GM12878 (cell line): ENCODE data around the gene NFIX. TPM values are rescaled to one million over a fixed set of nuclear protein-coding genes. Genes with fewer than 3 reads are reported as not detected.

ENCODE experiments used
- ATAC-seq: fragments of 200-7000 bp; cut with Tn5 transposase; 3 replicates; pipeline ENCODE4 v1.9.1; 2020; ENCODE audit warnings: mild to moderate bottlenecking, moderate library complexity
- BruUV-seq: library from RNA; stranded (reverse); fragments of 400-500 nt; replicated peaks from 2 replicates; lab custom pipeline; 2021; lab: Mats Ljungman, UMichigan
- CTCF ChIA-PET: fragments of 300-600 bp; sonication (Branson Sonifier 250); formaldehyde crosslinking; extraction: SDS; loops from one replicate; lab custom pipeline; 2021; ENCODE audit warnings: inconsistent platforms; lab: Yijun Ruan, JAX
- POLR2A ChIA-PET: fragments of 350-600 bp; formaldehyde crosslinking; extraction: SDS; loops from one replicate; lab custom pipeline; 2021; ENCODE audit warnings: inconsistent platforms; lab: Charles Lee
- RAD21 ChIA-PET: fragments of 300-600 bp; sonication (Branson Sonifier 250); formaldehyde crosslinking; loops from one replicate; lab custom pipeline; 2023; ENCODE audit warnings: antibody characterized with exemption; ENCODE audit not compliant: unreplicated experiment; lab: Charles Lee
- SMC1A ChIA-PET: fragments of 300-600 bp; sonication (Branson Sonifier 250); formaldehyde crosslinking; loops from one replicate; lab custom pipeline; 2023; ENCODE audit not compliant: unreplicated experiment, uncharacterized antibody; lab: Charles Lee
- DNase-seq: peaks from one replicate; pipeline ENCODE4 v3.0.0-alpha.2; 2011; ENCODE audit warnings: low read depth, low spot score
- FAIRE-seq: peaks from 3 replicates; lab custom pipeline; 2011; peaks lifted over from hg19 to GRCh38; lab: Jason Lieb, UNC
- H2AFZ ChIP-seq: 2 replicates; pipeline ENCODE4 v1.6.0; 2011; ENCODE audit warnings: low read depth, low read length, control low read depth; ENCODE audit not compliant: control insufficient read depth
- H3K27ac ChIP-seq: 2 replicates; pipeline ENCODE4 v1.5.1; 2011; ENCODE audit warnings: control low read depth; ENCODE audit not compliant: control insufficient read depth, insufficient read depth
- H3K27me3 ChIP-seq, 2 experiments: replicated peaks in 1 of 2; 2 replicates each; pipeline versions ENCODE4 v1.6.0 to v1.6.1; 2011; ENCODE audit warnings: low read length in 1 of 2; ENCODE audit not compliant: control insufficient read depth in 2 of 2, insufficient read depth in 2 of 2
- H3K36me3 ChIP-seq, 2 experiments: 2 replicates each; pipeline ENCODE4 v1.5.1; 2011; ENCODE audit warnings: low read length in 1 of 2; ENCODE audit not compliant: control insufficient read depth in 2 of 2, insufficient read depth in 2 of 2
- H3K4me1 ChIP-seq: 2 replicates; pipeline ENCODE4 v1.6.1; 2011; ENCODE audit warnings: mild to moderate bottlenecking, low read length, moderate library complexity, mixed read lengths; ENCODE audit not compliant: control insufficient read depth, insufficient read depth
- H3K4me2 ChIP-seq: 2 replicates; pipeline ENCODE4 v1.6.0; 2011; ENCODE audit warnings: control low read depth; ENCODE audit not compliant: control insufficient read depth, insufficient read depth
- H3K4me3 ChIP-seq: fragments of 200-600 bp; sonication (generic); 2 replicates; pipeline ENCODE4 v1.5.1; 2016
- H3K79me2 ChIP-seq: 2 replicates; pipeline ENCODE4 v1.6.0; 2011; ENCODE audit warnings: low read length; ENCODE audit not compliant: control insufficient read depth, insufficient read depth
- H3K9ac ChIP-seq: 2 replicates; pipeline ENCODE4 v1.8.0; 2011; ENCODE audit warnings: low read length, control low read depth, mixed read lengths; ENCODE audit not compliant: control insufficient read depth, insufficient read depth
- H3K9me3 ChIP-seq: replicated peaks from 3 replicates; pipeline ENCODE4 v1.5.1; 2011; ENCODE audit warnings: mild to moderate bottlenecking, low read length; ENCODE audit not compliant: control insufficient read depth, insufficient read depth
- H4K20me1 ChIP-seq: 2 replicates; pipeline ENCODE4 v1.6.0; 2011; ENCODE audit not compliant: control insufficient read depth, insufficient read depth
- BHLHE40 ChIP-seq, 2 experiments: fragments of 450-650 bp in 1 of 2; IDR thresholded peaks; 2 replicates each; pipeline ENCODE4 v1.6.1; 2011 to 2017; ENCODE audit warnings: low read depth in 2 of 2, borderline replicate concordance in 1 of 2, improper control_type of control experiment in 1 of 2, low read length in 1 of 2, mild to moderate bottlenecking in 1 of 2
- CEBPB ChIP-seq, 2 experiments: fragments of 150-350 bp in 1 of 2; IDR thresholded peaks; 2 replicates each; pipeline ENCODE4 v1.6.1; 2012 to 2014; ENCODE audit warnings: low read depth in 2 of 2, low read length in 2 of 2, borderline replicate concordance in 1 of 2, inconsistent platforms in 1 of 2
- CHD4 ChIP-seq: fragments of 200-600 bp; sonication (generic); IDR thresholded peaks from 2 replicates; pipeline ENCODE4 v1.6.1; 2016; ENCODE audit warnings: mild to moderate bottlenecking
- E2F8 ChIP-seq: fragments of 450-650 bp; IDR thresholded peaks from 2 replicates; pipeline ENCODE4 v1.6.1; 2018; ENCODE audit warnings: mild to moderate bottlenecking, low read depth, moderate library complexity; ENCODE audit not compliant: partially characterized antibody
- ELK1 ChIP-seq: IDR thresholded peaks from 2 replicates; pipeline ENCODE4 v1.6.1; 2012; ENCODE audit warnings: low read depth, low read length, improper control_type of control experiment
- EP300 ChIP-seq, 2 experiments: fragments of 150-350 bp in 1 of 2; IDR thresholded peaks; 2 replicates each; pipeline ENCODE4 v1.6.1; 2011 to 2012; ENCODE audit warnings: low read depth in 2 of 2, low read length in 2 of 2, borderline replicate concordance in 1 of 2, improper control_type of control experiment in 1 of 2, inconsistent platforms in 1 of 2; ENCODE audit not compliant: control insufficient read depth in 1 of 2
- MEF2B ChIP-seq: fragments of 450-650 bp; IDR thresholded peaks from 2 replicates; pipeline ENCODE4 v1.6.1; 2018; ENCODE audit warnings: mild to moderate bottlenecking, moderate library complexity; ENCODE audit not compliant: partially characterized antibody, poor library complexity, severe bottlenecking
- MTA2 ChIP-seq: fragments of 450-650 bp; IDR thresholded peaks from 2 replicates; pipeline ENCODE4 v1.6.1; 2016; ENCODE audit warnings: low read depth, mild to moderate bottlenecking, moderate library complexity
- STAT3 ChIP-seq: IDR thresholded peaks from 2 replicates; pipeline ENCODE4 v1.6.1; 2011; ENCODE audit warnings: low read depth, low read length, improper control_type of control experiment
- USF2 ChIP-seq: IDR thresholded peaks from 2 replicates; pipeline ENCODE4 v1.6.1; 2011; ENCODE audit warnings: low read depth, low read length, improper control_type of control experiment, borderline replicate concordance
- WGBS: methylation state at CpG from one replicate; pipeline ENCODE4 v1.1.6; 2016; ENCODE audit warnings: low lambda C conversion rate; ENCODE audit not compliant: insufficient replicate concordance, insufficient coverage; ENCODE audit errors: missing lambda C conversion rate; 5-methylcytosine and 5-hydroxymethylcytosine counted together
- in situ Hi-C: fragments of 300-500 bp; cut with MboI; formaldehyde crosslinking; loops from 9 replicates; pipeline ENCODE4 v1.14.3; 2018; ENCODE audit warnings: mixed read lengths
- intact Hi-C: fragments of 100-400 bp; cut with micrococcal nuclease; formaldehyde crosslinking; loops from one replicate; pipeline ENCODE4 v1.14.2; 2022; ENCODE audit not compliant: unreplicated experiment
- polyA plus RNA-seq, 11 experiments: library from polyadenylated mRNA; depleted of rRNA in 4 of 11; unstranded in 6 of 11; stranded (reverse) in 5 of 11; fragments of >200 nt; fragmentation: Nextera tagmentation in 4 of 11; fragmentation: Illumina TruSeq in 1 of 11; extraction: Ambion mirVana in 4 of 11; extraction: Trizol in 1 of 11; gene quantifications; 1 replicate in 1 of 11; 2 replicates in 10 of 11; pipeline versions ENCODE4 v1.2.1 to v1.2.3, GENCODE V29; 2011 to 2016; ENCODE audit warnings: inconsistent platforms in 2 of 11, missing spikeins in 2 of 11, low read depth in 1 of 11
- total RNA-seq, 4 experiments: library from RNA; depleted of rRNA in 3 of 4; stranded (reverse); fragments of >200 nt in 3 of 4; fragmentation: Illumina TruSeq in 1 of 4; extraction: Trizol in 1 of 4; gene quantifications; 2 replicates each; pipeline versions ENCODE4 v1.2.1 to v1.2.3, GENCODE V29; 2013 to 2021

NFIX gene
- total and polyA plus RNA-seq, 10 of the 15 experiments (the other 5 are each of a cell fraction or from before 2014, with no cell fraction given): 0.02 to 2.2 (median 0.28) TPM

DNA sequence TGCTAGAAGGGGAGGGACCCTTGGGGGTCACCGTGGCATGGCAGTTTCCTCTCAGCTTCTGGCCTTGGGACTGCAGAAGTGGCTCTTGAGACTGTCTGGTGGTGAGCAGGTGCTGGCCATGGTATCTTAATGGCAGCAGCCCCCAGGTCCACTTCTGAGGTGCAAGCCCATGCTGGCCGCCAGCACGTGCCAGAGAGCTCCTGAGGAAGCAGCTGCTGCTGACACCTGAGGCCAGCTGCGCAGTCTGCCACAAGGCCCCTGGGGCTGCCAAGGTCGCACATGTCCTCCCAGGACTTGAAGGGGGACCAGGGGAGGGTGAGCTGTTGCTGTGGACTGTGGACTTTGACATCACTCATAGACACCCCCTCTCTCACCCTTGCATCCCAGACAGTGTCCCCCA, 48.0 kb downstream of the NFIX start:
- no peak overlapping the region for H3K27ac ChIP-seq
- no peak overlapping the region for H2AFZ ChIP-seq
- H3K4me2 ChIP-seq: no peak overlapping the region
- DNase-seq: no peak
- ChIA-PET POLR2A (no interaction called here), SMC1A (no interaction called here), CTCF (interaction anchor here (1.1 to 4.0 kb wide), 6 partner anchors 9 to 234 kb away, joined by 3 to 29 read pairs (median 5); no protein-coding TSS in a partner anchor), RAD21 (no interaction called here)
- ATAC-seq: no peak
- in situ Hi-C loops (no loop called here), intact Hi-C loops (no loop called here)
- H3K79me2 ChIP-seq: no peaks in the 10 kb centered on the region
- H3K4me3 ChIP-seq: no peak overlapping the region
- H3K27me3 ChIP-seq: peaks cover 0 to 1% of the 10 kb centered on the region in 2 experiments; a peak in 2 of 4 replicates
- no peak overlapping the region for H3K9ac ChIP-seq
- no peaks in the 10 kb centered on the region for H3K9me3 ChIP-seq
- H3K4me1 ChIP-seq: no peaks in the 10 kb centered on the region
- BruUV-seq: no TSS peak
- FAIRE-seq: no peak
- no peaks in the 10 kb centered on the region for H3K36me3 ChIP-seq
- no peak for TF ChIP-seq MEF2B
- peak in 1 of 2 experiments; percentile 81; a peak in 3 of 4 replicates for TF ChIP-seq BHLHE40 (IDR thresholded peaks at IDR 0.05; ENCODE audit: borderline replicate concordance in 1 of 2, low read depth in 2 of 2, low read length in 1 of 2)
- no peak for TF ChIP-seq ELK1
- H4K20me1 ChIP-seq: no peaks in the 10 kb centered on the region
- 15% methylated on average over 5 of the region's 5 CpGs for WGBS

DNA sequence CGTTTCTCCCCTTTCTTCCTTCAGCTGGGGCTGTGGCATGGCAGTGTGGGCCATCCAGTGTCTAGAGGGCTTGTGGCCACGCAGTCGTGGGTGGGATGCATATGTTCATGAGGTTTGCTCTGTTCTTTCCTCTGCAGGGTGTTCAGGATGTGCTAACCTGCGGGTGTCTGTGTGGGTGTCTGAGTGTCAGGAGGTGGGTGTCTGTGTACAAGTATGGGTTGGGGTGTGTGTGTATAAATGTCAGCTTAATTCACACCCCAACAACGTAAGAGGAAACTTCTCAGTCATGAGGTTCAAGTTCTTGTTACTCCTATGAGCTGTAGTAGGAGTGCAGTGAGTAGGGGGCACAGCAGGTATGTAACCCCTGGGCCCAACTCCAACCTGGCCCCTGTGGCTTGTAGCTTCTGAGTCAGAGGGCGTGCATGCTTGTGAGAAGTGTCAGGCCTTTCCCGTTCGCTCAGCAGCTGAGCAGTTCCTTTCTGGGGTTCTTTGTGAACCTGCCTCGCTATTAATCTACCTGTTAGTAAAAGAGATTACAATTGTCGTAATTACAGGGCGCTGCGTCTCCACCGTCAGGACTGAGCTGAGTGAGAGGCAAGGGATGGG, 49.1 kb downstream of the NFIX start:
- Histone ChIP-seq H3K9me3 (no peaks in the 10 kb centered on the region), H3K36me3 (no peaks in the 10 kb centered on the region), H3K4me2 (no peak overlapping the region), H3K79me2 (no peaks in the 10 kb centered on the region), H4K20me1 (no peaks in the 10 kb centered on the region), H3K27me3 (peaks cover 0 to 1% of the 10 kb centered on the region in 2 experiments; a peak in 2 of 4 replicates), H3K4me1 (no peaks in the 10 kb centered on the region), H3K4me3 (no peak overlapping the region), H2AFZ (no peak overlapping the region), H3K9ac (no peak overlapping the region), H3K27ac (no peak overlapping the region)
- 30% methylated on average over 13 of the region's 13 CpGs for WGBS
- CTCF ChIA-PET: interaction anchor here (0.7 to 3.8 kb wide), 6 partner anchors 10 to 79 kb away, joined by 3 to 21 read pairs (median 5); no protein-coding TSS in a partner anchor
- ATAC-seq (no peak), FAIRE-seq (no peak), DNase-seq (no peak)
- POLR2A ChIA-PET: no interaction called here
- RAD21 ChIA-PET: interaction anchor here (0.8 to 2.4 kb wide), 3 partner anchors 17 to 79 kb away, joined by 3 to 7 read pairs (median 5); no protein-coding TSS in a partner anchor
- in situ Hi-C loops: no loop called here
- SMC1A ChIA-PET: no interaction called here
- intact Hi-C loops: no loop called here
- TF ChIP-seq E2F8: no peak
- TF ChIP-seq CHD4: no peak
- no peak for TF ChIP-seq STAT3
- TF ChIP-seq EP300 (IDR thresholded peaks at IDR 0.05; ENCODE audit: borderline replicate concordance in 1 of 2, control insufficient read depth in 1 of 2, low read depth in 2 of 2, low read length in 2 of 2): peak in 1 of 2 experiments; percentile 27; a peak in 1 of 4 replicates
- TF ChIP-seq CEBPB (IDR thresholded peaks at IDR 0.05; ENCODE audit: borderline replicate concordance in 1 of 2, low read depth in 2 of 2, low read length in 2 of 2): no peak
- TF ChIP-seq MTA2: peak; percentile 24; the same call in 1 of the 2 replicates
- TF ChIP-seq USF2: no peak
- no TSS peak for BruUV-seq
